Measurements from ENCODE around the gene IFT81. TPM values are rescaled to one million over a fixed set of nuclear protein-coding genes. Genes with fewer than 3 reads are reported as not detected.
A peak's percentile ranks its signal among the peaks of the same experiment; 100 is the strongest.

The IFT81 gene
- total RNA-seq, 1 experiment from 2014 or later = 9.0 TPM

- H3K79me2 ChIP-seq (ENCODE audit: insufficient read depth, low read length) = no peaks in the 10 kb centered on the region
- no peak for DNase-seq (ENCODE audit: low read depth, low spot score)
- 0 out of 2 replicates have a peak overlapping the region, but pooled peaks have one; percentile 21 for H3K4me2 ChIP-seq (ENCODE audit: low read length)
- H3K4me3 ChIP-seq (replicated peaks in 1 of 2; ENCODE audit: low read depth in 1 of 2, low read length in 2 of 2) = no peak overlapping the region
- no TSS peak for BruUV-seq (replicated peaks)
- intact Hi-C loops (cut with micrococcal nuclease) = no loop called here
- no peaks in the 10 kb centered on the region for H4K20me1 ChIP-seq (ENCODE audit: insufficient read depth)
- H3K27ac ChIP-seq (ENCODE audit: low read depth, low read length) = no peak overlapping the region
- H3K9ac ChIP-seq (ENCODE audit: low read length) = no peak overlapping the region
- H3K4me1 ChIP-seq (ENCODE audit: control insufficient read depth in 1 of 2, insufficient read depth in 2 of 2, low read length in 2 of 2) = peaks cover 32 to 34% of the 10 kb centered on the region in 2 experiments
- ChIA-PET POLR2A (interaction anchor here (1.1 kb wide), 1 partner anchor 14 kb away, joined by 4 read pairs; the partner anchor contains the start of gene ATP2A2), CTCF (no interaction called here), RAD21 (ENCODE audit: low non-redundant PET in 1 of 2, low total read pairs in 2 of 2, uncharacterized antibody in 2 of 2, unreplicated experiment in 2 of 2) (no interaction called here)
- H3K27me3 ChIP-seq (ENCODE audit: insufficient read depth, low read length) = no peaks in the 10 kb centered on the region
- H2AFZ ChIP-seq (ENCODE audit: low read depth, low read length, poor library complexity, severe bottlenecking) = no peak overlapping the region
- H3K9me2 ChIP-seq (ENCODE audit: insufficient read depth) = no peaks in the 10 kb centered on the region
- TF ChIP-seq FOSL1 (IDR thresholded peaks at IDR 0.05; ENCODE audit: low read depth) (no peak), EGR1 (IDR thresholded peaks at IDR 0.05; ENCODE audit: low read depth) (no peak), POLR2AphosphoS5 (IDR thresholded peaks at IDR 0.05; ENCODE audit: low read depth, low read length) (no peak), ELF1 (IDR thresholded peaks at IDR 0.05; ENCODE audit: borderline replicate concordance, low read depth) (no peak), YY1 (IDR thresholded peaks at IDR 0.05; ENCODE audit: extremely low read depth, insufficient replicate concordance, low read depth, low read length) (no peak)
- H3K36me3 ChIP-seq (ENCODE audit: control insufficient read depth in 1 of 2, insufficient read depth in 2 of 2, low read length in 2 of 2) = no peaks in the 10 kb centered on the region
- H3K9me3 ChIP-seq (ENCODE audit: control insufficient read depth in 1 of 2, insufficient read depth in 1 of 2, low read depth in 1 of 2, low read length in 2 of 2) = no peaks in the 10 kb centered on the region
- no peak for ATAC-seq
Observed at GRCh38 chr12:110266980-110267620, 142.9 kb downstream of the IFT81 start.

Other genes with a start within 250 kb of the IFT81 start
- 26.6 TPM for gene GLTP, start 243.8 kb upstream of the IFT81 start, total RNA-seq (2021; ENCODE audit: unreplicated experiment)
- gene TCHP, start 224.1 kb upstream of the IFT81 start, total RNA-seq (2021; ENCODE audit: unreplicated experiment) = 17.3 TPM
- gene GIT2, start 128.0 kb upstream of the IFT81 start, total RNA-seq (2021; ENCODE audit: unreplicated experiment) = 21.5 TPM
- gene ANKRD13A, start 124.9 kb upstream of the IFT81 start, total RNA-seq (2021; ENCODE audit: unreplicated experiment) = 19.9 TPM
- 10.1 TPM for gene C12orf76, start 75.8 kb upstream of the IFT81 start, total RNA-seq (2021; ENCODE audit: unreplicated experiment)
- 239 TPM for gene ATP2A2, start 156.9 kb downstream of the IFT81 start, total RNA-seq (2021; ENCODE audit: unreplicated experiment)

Measured in HCT116 (cell line).